Measurements from ENCODE around the gene SLC25A21.

Gene SLC25A21

DNA sequence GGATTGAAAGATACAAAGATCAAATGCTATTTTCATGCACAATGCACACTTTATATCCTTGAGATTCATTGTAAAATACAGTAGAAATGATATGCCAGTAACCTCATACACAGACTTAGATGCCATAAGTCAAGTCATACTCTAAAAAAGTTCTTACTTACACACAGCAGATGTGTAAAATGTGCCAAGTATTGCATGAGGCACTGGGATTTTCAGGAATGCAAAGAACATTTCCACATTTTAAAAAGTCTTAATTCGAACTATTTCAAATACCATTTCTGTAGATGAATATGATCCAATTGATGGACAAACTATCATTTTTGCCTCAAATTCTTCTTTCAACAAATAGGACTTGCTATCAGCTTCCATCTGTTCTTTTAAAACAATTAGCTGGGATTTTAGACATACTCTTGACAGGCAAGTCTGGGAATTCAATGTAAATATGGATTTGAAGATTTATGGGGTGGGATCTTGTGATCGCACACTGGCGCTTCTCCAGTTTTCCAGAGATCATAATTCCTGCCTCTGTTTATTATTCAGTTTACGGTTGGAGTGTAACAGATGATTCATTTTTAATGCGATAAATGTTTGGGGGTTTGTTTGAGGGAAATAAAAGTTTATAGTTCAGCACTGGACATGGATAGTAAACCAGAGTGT, 326.9 kb downstream of the SLC25A21 start:
- TF ChIP-seq POLR2AphosphoS5 (IDR thresholded peaks at IDR 0.05; ENCODE audit: low read depth, low read length) (no peak), TAF1 (IDR thresholded peaks at IDR 0.05; ENCODE audit: borderline replicate concordance, low read depth, low read length) (no peak), POLR2A (IDR thresholded peaks at IDR 0.05; ENCODE audit: low read depth, low read length) (no peak)
- FAIRE-seq (no peak), DNase-seq (ENCODE audit: insufficient read length) (no peak)

DNA sequence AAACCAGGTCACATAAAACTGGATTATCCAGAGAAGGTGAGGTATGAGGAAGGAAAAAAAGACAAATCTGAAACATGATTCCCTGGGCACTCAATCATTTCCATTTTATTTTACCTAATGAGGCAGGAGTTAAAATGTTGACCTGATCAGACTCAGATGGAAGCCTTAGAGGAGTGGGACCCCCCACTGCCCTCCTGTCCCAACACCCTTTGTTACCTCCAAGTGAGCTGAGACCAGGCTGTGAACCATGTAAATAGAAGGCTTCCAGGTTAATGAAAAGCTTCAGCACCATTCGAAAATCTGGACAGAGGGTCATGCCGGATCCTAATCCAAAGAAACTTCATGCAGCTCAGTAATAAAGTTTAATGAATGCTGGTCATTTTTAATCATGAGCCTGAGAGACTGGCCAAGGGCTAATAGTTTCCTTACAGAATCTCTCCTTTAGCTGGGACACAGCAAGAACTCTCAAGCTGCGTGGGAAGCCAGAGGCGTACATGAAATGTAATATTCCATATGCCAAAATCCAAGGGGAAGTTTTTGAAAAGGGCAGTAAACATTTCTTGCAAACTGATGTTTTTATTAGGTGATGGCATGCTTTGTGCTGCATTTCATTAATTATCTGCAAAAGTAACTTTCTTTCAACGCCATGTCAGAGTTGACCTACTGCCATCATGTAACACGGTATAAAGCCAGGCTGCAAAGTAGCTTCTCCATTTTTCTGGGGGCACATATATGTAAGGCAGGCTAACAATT, 327.8 kb downstream of the SLC25A21 start:
- DNase-seq (ENCODE audit: insufficient read length): no peak
- TF ChIP-seq TAF1 (IDR thresholded peaks at IDR 0.05; ENCODE audit: borderline replicate concordance, low read depth, low read length) (no peak), POLR2A (IDR thresholded peaks at IDR 0.05; ENCODE audit: low read depth, low read length) (no peak), POLR2AphosphoS5 (IDR thresholded peaks at IDR 0.05; ENCODE audit: low read depth, low read length) (no peak)
- no peak for FAIRE-seq

DNA sequence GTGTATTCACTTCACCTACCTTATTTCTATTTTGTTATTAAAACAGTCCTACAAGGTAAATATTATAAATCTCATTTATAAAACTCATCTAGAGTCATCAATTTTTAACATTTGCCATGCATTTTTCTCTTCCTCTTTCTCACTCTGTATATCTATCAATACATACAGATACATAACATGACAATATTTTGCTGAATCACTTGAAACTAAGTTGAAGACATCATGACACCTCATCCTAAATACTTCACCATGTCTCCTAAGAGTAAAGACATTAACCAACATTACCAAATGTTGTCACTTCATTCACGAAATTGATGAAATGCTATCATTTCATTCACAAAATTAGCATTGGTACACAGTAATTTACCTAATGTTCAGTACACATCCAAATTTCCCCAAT, 329.0 kb downstream of the SLC25A21 start:
- TF ChIP-seq TAF1 (IDR thresholded peaks at IDR 0.05; ENCODE audit: borderline replicate concordance, low read depth, low read length): no peak
- no peak for TF ChIP-seq POLR2A (IDR thresholded peaks at IDR 0.05; ENCODE audit: low read depth, low read length)
- no peak for TF ChIP-seq POLR2AphosphoS5 (IDR thresholded peaks at IDR 0.05; ENCODE audit: low read depth, low read length)
- no peak for DNase-seq (ENCODE audit: insufficient read length)
- FAIRE-seq: no peak

DNA sequence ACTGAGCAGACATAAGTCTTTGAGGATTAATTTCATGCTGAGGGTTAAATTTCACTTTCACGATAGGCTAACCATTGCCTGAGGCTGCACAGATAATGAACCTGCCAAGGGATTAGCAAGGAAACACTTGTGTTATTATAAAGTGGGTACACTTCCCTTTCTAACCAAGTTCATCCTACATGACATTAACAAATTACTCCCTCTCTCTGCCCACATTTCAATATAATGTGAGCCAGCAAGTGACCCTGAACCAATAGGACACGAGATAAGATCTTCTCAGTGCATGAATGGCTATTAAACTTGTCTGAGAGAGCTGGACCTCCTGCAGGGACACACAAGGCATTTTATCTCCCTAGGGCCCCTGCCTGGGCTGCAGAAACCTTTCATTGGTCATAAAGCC, 337.3 kb downstream of the SLC25A21 start:
- DNase-seq (ENCODE audit: insufficient read length) (no peak), FAIRE-seq (no peak)
- TF ChIP-seq POLR2A (IDR thresholded peaks at IDR 0.05; ENCODE audit: low read depth, low read length) (no peak), TAF1 (IDR thresholded peaks at IDR 0.05; ENCODE audit: borderline replicate concordance, low read depth, low read length) (no peak), POLR2AphosphoS5 (IDR thresholded peaks at IDR 0.05; ENCODE audit: low read depth, low read length) (no peak)

DNA sequence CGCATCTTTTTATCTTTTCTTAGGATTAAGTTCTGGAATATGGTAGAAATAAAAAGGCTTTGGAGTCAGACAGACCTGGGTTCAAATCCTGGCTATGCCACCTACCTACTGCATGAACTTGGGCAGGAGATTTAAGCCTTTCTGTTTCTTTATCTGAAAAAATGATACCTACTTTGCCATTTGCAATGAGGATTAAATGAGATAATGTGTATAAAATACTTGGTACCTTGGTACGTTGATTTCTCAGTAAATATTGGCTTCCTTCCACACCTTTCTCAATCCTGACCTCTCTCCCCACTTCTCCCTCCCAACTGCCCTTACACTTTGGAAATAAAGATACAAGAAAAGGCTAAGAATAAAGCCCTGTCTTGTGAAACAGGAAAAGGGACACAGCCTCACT, 338.1 kb downstream of the SLC25A21 start:
- no peak for DNase-seq (ENCODE audit: insufficient read length)
- no peak for TF ChIP-seq TAF1 (IDR thresholded peaks at IDR 0.05; ENCODE audit: borderline replicate concordance, low read depth, low read length)
- no peak for TF ChIP-seq POLR2AphosphoS5 (IDR thresholded peaks at IDR 0.05; ENCODE audit: low read depth, low read length)
- TF ChIP-seq POLR2A (IDR thresholded peaks at IDR 0.05; ENCODE audit: low read depth, low read length): no peak

DNA sequence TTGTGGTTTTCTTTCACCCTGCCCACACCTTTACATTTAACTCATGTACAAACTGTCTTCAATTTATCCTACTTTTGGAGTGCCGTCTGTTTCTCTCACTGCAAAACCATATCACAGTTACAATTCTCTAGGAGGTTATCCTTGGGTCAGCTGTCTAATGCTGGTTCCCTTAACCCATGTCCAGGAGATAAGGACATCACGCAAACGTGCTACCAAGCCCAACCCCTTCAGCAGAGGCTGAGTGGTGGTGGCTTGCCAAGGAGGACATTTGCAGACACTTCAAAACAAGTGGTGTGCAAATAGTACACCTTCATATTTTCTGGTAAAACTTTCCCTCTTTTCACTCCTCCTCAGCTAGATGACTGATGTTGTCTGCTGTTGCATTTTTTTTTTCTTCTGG, 342.9 kb downstream of the SLC25A21 start:
- DNase-seq (ENCODE audit: insufficient read length) (no peak), FAIRE-seq (no peak)
- TF ChIP-seq POLR2AphosphoS5 (IDR thresholded peaks at IDR 0.05; ENCODE audit: low read depth, low read length): no peak

More for the DNA sequence above, 338.1 kb downstream of the SLC25A21 start:
- no peak for FAIRE-seq

DNA sequence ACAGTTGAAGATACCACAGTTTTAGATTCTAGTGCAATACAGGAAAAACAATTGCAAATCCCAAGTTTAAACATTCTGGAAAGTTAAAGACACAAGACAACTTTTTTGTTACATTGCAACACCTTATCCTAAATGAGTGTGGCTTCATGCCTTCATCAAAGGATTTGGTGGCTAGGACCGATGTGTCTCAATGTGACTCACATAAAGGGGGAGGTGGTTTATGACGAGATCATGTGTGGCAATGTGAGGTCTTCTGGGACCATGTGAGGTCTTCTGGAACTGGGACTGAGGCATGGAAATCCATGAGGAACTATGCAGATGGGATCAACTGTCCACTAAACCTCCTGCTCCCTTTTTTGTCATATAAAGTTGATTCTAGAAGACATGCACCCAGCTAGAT, 344.5 kb downstream of the SLC25A21 start:
- DNase-seq (ENCODE audit: insufficient read length): no peak
- no peak for TF ChIP-seq TAF1 (IDR thresholded peaks at IDR 0.05; ENCODE audit: borderline replicate concordance, low read depth, low read length)
- FAIRE-seq: no peak

DNA sequence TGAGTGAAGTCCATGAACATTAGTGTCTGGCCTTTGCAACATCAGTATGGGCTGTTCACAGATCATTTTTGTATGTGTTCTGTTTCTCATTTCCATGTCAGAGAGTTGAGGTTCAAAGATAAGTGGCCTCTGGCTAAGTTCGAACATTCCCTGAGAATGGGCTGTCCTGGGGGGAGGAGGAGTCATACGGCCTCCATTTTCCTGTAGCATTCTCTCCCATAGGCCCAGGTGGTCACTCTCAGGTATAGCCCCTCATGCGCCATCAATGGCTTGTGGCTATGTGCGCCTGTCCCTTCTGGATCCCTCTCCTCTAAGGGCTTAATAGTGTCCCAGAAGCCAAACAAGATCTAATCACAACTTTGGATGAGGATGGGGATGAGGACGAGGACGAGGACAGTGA, 345.8 kb downstream of the SLC25A21 start:
- TF ChIP-seq POLR2A (IDR thresholded peaks at IDR 0.05; ENCODE audit: low read depth, low read length): no peak
- TF ChIP-seq POLR2AphosphoS5 (IDR thresholded peaks at IDR 0.05; ENCODE audit: low read depth, low read length): no peak
- TF ChIP-seq TAF1 (IDR thresholded peaks at IDR 0.05; ENCODE audit: borderline replicate concordance, low read depth, low read length): no peak

DNA sequence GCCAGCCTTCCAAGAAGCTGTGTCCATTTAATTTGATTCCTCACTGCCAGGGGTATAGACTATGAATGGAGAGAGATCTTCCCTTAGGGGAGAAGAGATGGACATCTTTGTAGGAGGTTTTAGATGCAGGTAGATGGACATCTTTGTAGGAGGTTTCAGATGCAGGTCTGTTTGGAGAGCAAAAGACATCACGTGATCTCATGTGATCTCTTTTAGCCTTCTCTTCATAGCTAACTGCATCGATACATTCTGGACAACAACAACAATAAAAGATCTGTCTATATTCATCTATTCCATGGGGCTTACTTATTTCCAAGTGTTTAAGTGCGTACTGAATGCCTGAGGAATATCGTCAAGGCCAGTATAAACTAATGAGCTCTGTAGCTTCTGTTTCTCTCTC, 347.6 kb downstream of the SLC25A21 start:
- DNase-seq (ENCODE audit: insufficient read length) (no peak), FAIRE-seq (no peak)
- no peak for TF ChIP-seq POLR2A (IDR thresholded peaks at IDR 0.05; ENCODE audit: low read depth, low read length)
- TF ChIP-seq TAF1 (IDR thresholded peaks at IDR 0.05; ENCODE audit: borderline replicate concordance, low read depth, low read length): no peak
- no peak for TF ChIP-seq POLR2AphosphoS5 (IDR thresholded peaks at IDR 0.05; ENCODE audit: low read depth, low read length)

More for the DNA sequence above, 345.8 kb downstream of the SLC25A21 start:
- FAIRE-seq (no peak), DNase-seq (ENCODE audit: insufficient read length) (no peak)

DNA sequence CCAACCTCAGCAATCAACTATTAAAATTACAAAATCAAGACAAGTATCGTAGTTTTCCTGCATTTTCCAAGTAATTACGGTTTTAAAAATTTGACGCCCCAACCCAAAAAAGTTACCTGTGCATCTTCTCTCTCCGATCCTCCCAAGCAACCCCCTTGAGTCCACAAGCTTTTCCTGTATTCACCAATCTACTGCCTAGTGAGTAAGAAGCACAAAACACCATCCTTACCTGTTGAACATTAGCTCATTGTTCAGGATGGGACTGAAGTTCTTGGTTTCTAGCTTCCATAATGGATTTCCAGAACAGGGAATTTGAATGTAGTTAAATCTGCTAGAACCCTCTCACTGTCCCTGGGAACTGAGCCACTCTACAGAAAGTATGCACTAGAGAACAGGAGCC, 348.8 kb downstream of the SLC25A21 start:
- TF ChIP-seq POLR2AphosphoS5 (IDR thresholded peaks at IDR 0.05; ENCODE audit: low read depth, low read length) (no peak), TAF1 (IDR thresholded peaks at IDR 0.05; ENCODE audit: borderline replicate concordance, low read depth, low read length) (no peak), POLR2A (IDR thresholded peaks at IDR 0.05; ENCODE audit: low read depth, low read length) (no peak)
- no peak for DNase-seq (ENCODE audit: insufficient read length)
- FAIRE-seq: no peak

DNA sequence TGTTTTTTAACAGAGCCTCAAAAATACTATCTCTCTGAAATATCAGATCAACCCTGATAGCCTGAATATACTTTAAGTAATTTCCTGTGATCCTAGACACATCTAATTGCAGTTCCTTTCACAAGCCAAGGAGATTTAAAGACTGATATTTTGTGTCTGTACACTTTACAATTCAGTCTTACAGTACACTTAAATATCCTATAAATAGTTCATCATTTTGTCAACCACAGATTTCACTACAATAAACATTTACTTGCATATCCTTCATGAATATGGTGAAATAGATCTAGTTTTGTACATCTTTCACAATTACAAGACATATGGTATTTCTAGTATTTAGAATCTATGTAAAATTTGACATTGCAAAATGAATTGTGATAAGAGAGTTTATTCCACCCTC, 349.7 kb downstream of the SLC25A21 start:
- FAIRE-seq: no peak
- TF ChIP-seq POLR2A (IDR thresholded peaks at IDR 0.05; ENCODE audit: low read depth, low read length): no peak
- TF ChIP-seq POLR2AphosphoS5 (IDR thresholded peaks at IDR 0.05; ENCODE audit: low read depth, low read length): no peak
- TF ChIP-seq TAF1 (IDR thresholded peaks at IDR 0.05; ENCODE audit: borderline replicate concordance, low read depth, low read length): no peak

DNA sequence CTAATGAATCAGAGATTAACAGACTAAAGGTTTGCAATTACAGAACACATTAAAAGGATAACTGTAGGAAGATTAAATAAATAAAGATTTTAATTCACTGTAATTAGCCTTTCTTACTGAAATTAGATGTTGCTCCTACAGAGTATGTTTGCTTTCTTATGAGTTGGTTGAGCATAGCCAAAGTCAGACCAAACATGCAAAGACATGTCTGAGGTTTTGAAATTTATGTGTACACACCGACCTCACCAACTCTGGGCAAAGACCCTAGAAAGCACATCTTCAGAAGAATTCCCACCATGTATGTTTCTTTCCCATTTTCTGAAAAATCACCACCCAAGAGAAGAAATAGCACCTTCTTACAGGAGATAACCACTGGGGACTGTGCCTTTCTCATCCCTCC, 351.5 kb downstream of the SLC25A21 start:
- FAIRE-seq: no peak
- no peak for DNase-seq (ENCODE audit: insufficient read length)
- no peak for TF ChIP-seq POLR2A (IDR thresholded peaks at IDR 0.05; ENCODE audit: low read depth, low read length)
- no peak for TF ChIP-seq TAF1 (IDR thresholded peaks at IDR 0.05; ENCODE audit: borderline replicate concordance, low read depth, low read length)
- TF ChIP-seq POLR2AphosphoS5 (IDR thresholded peaks at IDR 0.05; ENCODE audit: low read depth, low read length): no peak

More for the DNA sequence above, 349.7 kb downstream of the SLC25A21 start:
- DNase-seq (ENCODE audit: insufficient read length): no peak
